H1 (cell line): ENCODE results near the gene PTCHD4. TPM values are rescaled to one million over a fixed set of nuclear protein-coding genes. Genes with fewer than 3 reads are reported as not detected.

Source experiments
- CTCF ChIA-PET: fragments of 300-600 bp; sonication (Branson Sonifier 250); formaldehyde crosslinking; loops from one replicate; lab custom pipeline; 2021; ENCODE audit not compliant: partially characterized antibody; lab: Charles Lee
- POLR2A ChIA-PET: fragments of 300-600 bp; sonication (Branson Sonifier 250); formaldehyde crosslinking; loops from one replicate; lab custom pipeline; 2021; ENCODE audit warnings: inconsistent platforms; ENCODE audit not compliant: partially characterized antibody; lab: Charles Lee
- DNase-seq, 2 experiments: peaks; one replicate each; pipeline versions ENCODE4 v3.0.0 to v3.0.0-alpha.2; 2010 to 2022; ENCODE audit warnings: low spot score in 2 of 2, low read depth in 1 of 2, mixed read lengths in 1 of 2
- FAIRE-seq: peaks from 2 replicates; lab custom pipeline; 2011; peaks lifted over from hg19 to GRCh38; lab: Jason Lieb, UNC
- H2AFZ ChIP-seq: 2 replicates; pipeline ENCODE4 v1.8.1; 2012; ENCODE audit warnings: low read length, inconsistent platforms
- H2AK5ac ChIP-seq: 2 replicates; pipeline ENCODE4 v1.6.1; 2013; ENCODE audit warnings: low read depth, low read length
- H2BK120ac ChIP-seq: replicated peaks from 2 replicates; pipeline ENCODE3; 2013; ENCODE audit warnings: low read depth, low read length, inconsistent platforms
- H2BK12ac ChIP-seq: 2 replicates; pipeline ENCODE4 v1.6.1; 2013; ENCODE audit warnings: low read depth, low read length
- H2BK15ac ChIP-seq: 2 replicates; pipeline ENCODE4 v1.6.1; 2013; ENCODE audit warnings: low read length
- H2BK20ac ChIP-seq: 2 replicates; pipeline ENCODE4 v1.6.1; 2013; ENCODE audit warnings: low read length
- H2BK5ac ChIP-seq: 2 replicates; pipeline ENCODE4 v1.6.1; 2013; ENCODE audit warnings: low read depth, low read length
- H3K14ac ChIP-seq: 2 replicates; pipeline ENCODE4 v1.6.1; 2013; ENCODE audit warnings: inconsistent platforms; ENCODE audit not compliant: insufficient read length
- H3K18ac ChIP-seq: 2 replicates; pipeline ENCODE4 v1.6.1; 2013; ENCODE audit warnings: low read length; ENCODE audit errors: extremely low read depth
- H3K23ac ChIP-seq: 2 replicates; pipeline ENCODE4 v1.6.1; 2013; ENCODE audit warnings: inconsistent platforms; ENCODE audit not compliant: insufficient read length
- H3K23me2 ChIP-seq: 2 replicates; pipeline ENCODE4 v1.6.1; 2013; ENCODE audit warnings: low read depth, low read length
- H3K27ac ChIP-seq: 2 replicates; pipeline ENCODE4 v1.6.1; 2011; ENCODE audit warnings: low read depth, low read length, inconsistent platforms
- H3K27me3 ChIP-seq, 4 experiments: replicated peaks in 1 of 4; 1 replicate in 1 of 4; 2 replicates in 3 of 4; pipeline versions ENCODE4 v1.6.1 to v1.8.1; 2011 to 2013; ENCODE audit warnings: low read length in 3 of 4, mild to moderate bottlenecking in 3 of 4, inconsistent platforms in 2 of 4, mixed read lengths in 2 of 4, moderate library complexity in 1 of 4; ENCODE audit not compliant: control insufficient read depth in 3 of 4, insufficient read depth in 3 of 4; ENCODE audit errors: extremely low read depth in 1 of 4
- H3K36me3 ChIP-seq, 4 experiments: 2 replicates each; pipeline versions ENCODE4 v1.6.1 to v1.8.1; 2011 to 2013; ENCODE audit warnings: mild to moderate bottlenecking in 4 of 4, low read length in 3 of 4, moderate library complexity in 2 of 4, control low read depth in 1 of 4, inconsistent platforms in 1 of 4; ENCODE audit not compliant: insufficient read depth in 4 of 4, control insufficient read depth in 2 of 4
- H3K4ac ChIP-seq: replicated peaks from 2 replicates; pipeline ENCODE3; 2013; ENCODE audit warnings: low read length, low read depth, mixed read lengths, inconsistent platforms; ENCODE audit not compliant: insufficient read length
- H3K4me1 ChIP-seq, 4 experiments: replicated peaks in 1 of 4; 1 replicate in 1 of 4; 2 replicates in 3 of 4; pipeline versions ENCODE4 v1.6.1 to v1.8.1; 2011 to 2013; ENCODE audit warnings: low read length in 3 of 4, inconsistent platforms in 2 of 4, mixed read lengths in 1 of 4; ENCODE audit not compliant: insufficient read depth in 4 of 4, control insufficient read depth in 3 of 4
- H3K4me2 ChIP-seq, 2 experiments: 2 replicates each; pipeline versions ENCODE4 v1.6.1 to v1.8.1; 2011 to 2013; ENCODE audit warnings: low read depth in 2 of 2, low read length in 2 of 2, control low read depth in 1 of 2, inconsistent platforms in 1 of 2, mild to moderate bottlenecking in 1 of 2; ENCODE audit not compliant: insufficient read depth in 1 of 2
- H3K4me3 ChIP-seq, 4 experiments: fragments of 200-600, 300-600 bp in 1 of 4; sonication (generic), shearing (Covaris generic), sonication (Bioruptor Twin) in 1 of 4; 2 replicates each; pipeline versions ENCODE4 v1.5.1 to v1.8.1; 2011 to 2016; ENCODE audit warnings: low read length in 4 of 4, low read depth in 3 of 4, control low read depth in 2 of 4, inconsistent platforms in 2 of 4, mild to moderate bottlenecking in 2 of 4, mixed read lengths in 1 of 4, moderate library complexity in 1 of 4; ENCODE audit not compliant: insufficient read depth in 2 of 4; ENCODE audit errors: extremely low read depth in 1 of 4
- H3K56ac ChIP-seq: replicated peaks from 2 replicates; pipeline ENCODE3; 2013; ENCODE audit warnings: low read depth, mild to moderate bottlenecking, mixed read lengths, low read length, inconsistent platforms; ENCODE audit not compliant: insufficient read length
- H3K79me1 ChIP-seq: 2 replicates; pipeline ENCODE4 v1.6.1; 2013; ENCODE audit warnings: low read depth, low read length, control low read depth
- H3K79me2 ChIP-seq, 2 experiments: 2 replicates each; pipeline versions ENCODE4 v1.6.1 to v1.8.1; 2012 to 2013; ENCODE audit warnings: low read length in 2 of 2, mild to moderate bottlenecking in 2 of 2, inconsistent platforms in 1 of 2; ENCODE audit not compliant: insufficient read depth in 2 of 2, control insufficient read depth in 1 of 2
- H3K9ac ChIP-seq, 4 experiments: replicated peaks in 1 of 4; 1 replicate in 1 of 4; 2 replicates in 3 of 4; pipeline versions ENCODE4 v1.6.1 to v1.8.1; 2011 to 2013; ENCODE audit warnings: low read depth in 3 of 4, low read length in 3 of 4, control low read depth in 2 of 4, mild to moderate bottlenecking in 2 of 4, moderate library complexity in 2 of 4, inconsistent platforms in 1 of 4; ENCODE audit errors: extremely low read depth in 1 of 4
- H3K9me3 ChIP-seq, 2 experiments: 2 replicates each; pipeline versions ENCODE4 v1.6.1 to v1.8.1; 2012 to 2013; ENCODE audit warnings: mild to moderate bottlenecking in 2 of 2, moderate library complexity in 2 of 2, control low read depth in 1 of 2, inconsistent platforms in 1 of 2, low read depth in 1 of 2, low read length in 1 of 2, mixed read lengths in 1 of 2; ENCODE audit not compliant: insufficient read depth in 2 of 2
- H4K20me1 ChIP-seq, 2 experiments: replicated peaks in 1 of 2; 2 replicates each; pipeline versions ENCODE3 to v1.8.1; 2011 to 2013; ENCODE audit warnings: inconsistent platforms in 2 of 2, low read length in 2 of 2, mild to moderate bottlenecking in 1 of 2; ENCODE audit not compliant: insufficient read depth in 2 of 2, control insufficient read depth in 1 of 2
- H4K5ac ChIP-seq: 2 replicates; pipeline ENCODE4 v1.6.1; 2013; ENCODE audit warnings: low read length, low read depth, mixed read lengths, inconsistent platforms; ENCODE audit not compliant: insufficient read length
- H4K8ac ChIP-seq: 2 replicates; pipeline ENCODE4 v1.8.0; 2013; ENCODE audit warnings: mild to moderate bottlenecking, moderate library complexity, low read length, inconsistent platforms; ENCODE audit not compliant: insufficient read depth; ENCODE audit errors: extremely low read depth
- H4K91ac ChIP-seq: replicated peaks from 2 replicates; pipeline ENCODE3; 2013; ENCODE audit warnings: low read length, mixed read lengths, inconsistent platforms; ENCODE audit not compliant: insufficient read length
- BRCA1 ChIP-seq: IDR thresholded peaks from 2 replicates; pipeline ENCODE4 v1.6.1; 2012; ENCODE audit warnings: low read depth, low read length, improper control_type of control experiment
- CHD2 ChIP-seq: IDR thresholded peaks from 2 replicates; pipeline ENCODE4 v1.6.1; 2012; ENCODE audit warnings: low read length, improper control_type of control experiment
- CTBP2 ChIP-seq: IDR thresholded peaks from 2 replicates; pipeline ENCODE4 v1.7.0; 2011; ENCODE audit warnings: borderline replicate concordance, mild to moderate bottlenecking, moderate library complexity, mixed read lengths, low read length; ENCODE audit not compliant: insufficient read depth, insufficient read length
- EGR1 ChIP-seq: IDR thresholded peaks from 2 replicates; pipeline ENCODE4 v1.6.1; 2011; ENCODE audit warnings: low read depth, low read length, borderline replicate concordance
- JUND ChIP-seq: IDR thresholded peaks from 2 replicates; pipeline ENCODE4 v1.6.1; 2011; ENCODE audit warnings: mild to moderate bottlenecking, improper control_type of control experiment, low read length
- POU5F1 ChIP-seq: IDR thresholded peaks from 2 replicates; pipeline ENCODE4 v1.6.1; 2011; ENCODE audit warnings: low read depth, mild to moderate bottlenecking, low read length, moderate library complexity
- TAF1 ChIP-seq: IDR thresholded peaks from 2 replicates; pipeline ENCODE4 v1.6.1; 2011; ENCODE audit warnings: mild to moderate bottlenecking, low read depth, low read length
- TBP ChIP-seq: IDR thresholded peaks from 2 replicates; pipeline ENCODE4 v1.6.1; 2011; ENCODE audit warnings: low read depth, low read length, improper control_type of control experiment
- USF2 ChIP-seq: IDR thresholded peaks from 2 replicates; pipeline ENCODE4 v1.6.1; 2011; ENCODE audit warnings: low read length, improper control_type of control experiment
- YY1 ChIP-seq: IDR thresholded peaks from 2 replicates; pipeline ENCODE4 v1.6.1; 2011; ENCODE audit warnings: low read depth, mild to moderate bottlenecking, low read length
- ZNF274 ChIP-seq: IDR thresholded peaks from 2 replicates; pipeline ENCODE4 v1.7.0; 2012; ENCODE audit warnings: low read length, borderline replicate concordance; ENCODE audit errors: extremely low read depth
- WGBS, 2 experiments: shearing (Covaris generic) in 1 of 2; methylation state at CpG; one replicate each; pipeline versions ENCODE4 v1.1.6 to v1.1.7; 2013 to 2015; ENCODE audit warnings: low lambda C conversion rate in 2 of 2, mixed read lengths in 2 of 2, inconsistent platforms in 1 of 2, low coverage in 1 of 2, missing lambda C conversion rate in 1 of 2; ENCODE audit not compliant: insufficient replicate concordance in 2 of 2, insufficient coverage in 1 of 2, insufficient read length in 1 of 2; ENCODE audit errors: extremely low coverage in 1 of 2, missing lambda C conversion rate in 1 of 2; 5-methylcytosine and 5-hydroxymethylcytosine counted together
- polyA plus RNA-seq, 7 experiments: library from polyadenylated mRNA; depleted of rRNA in 3 of 7; stranded (reverse) in 5 of 7; unstranded in 2 of 7; fragments of >200 nt in 5 of 7; fragments of 200-250 nt in 2 of 7; gene quantifications; 1 replicate in 5 of 7; 2 replicates in 1 of 7; 4 replicates in 1 of 7; pipeline versions ENCODE4 v1.2.1 to v1.2.3, GENCODE V29; 2011 to 2013; ENCODE audit warnings: missing spikeins in 2 of 7, mixed read lengths in 2 of 7
- total RNA-seq: library from RNA; stranded (reverse); fragmentation: NEBNext Ultra II Directional; extraction: Animal tissue kit (Norgen Biotek cat#: 25700); gene quantifications from 2 replicates; pipeline ENCODE4 v1.2.1, GENCODE V29; 2021
- TF ChIP-seq, protein P1 (sequence below), 3 experiments: IDR thresholded peaks; 1 replicate in 2 of 3; 2 replicates in 1 of 3; pipeline versions ENCODE4 v1.5.1 to v1.6.1; 2011; ENCODE audit warnings: low read length in 3 of 3, mild to moderate bottlenecking in 3 of 3, inconsistent platforms in 2 of 3, low read depth in 1 of 3, moderate library complexity in 1 of 3; ENCODE audit not compliant: insufficient read depth in 1 of 3; ENCODE audit errors: control extremely low read depth in 1 of 3

PTCHD4 gene
- total and polyA plus RNA-seq, 2 of the 8 experiments (the other 6 are each of a cell fraction or from before 2014, with no cell fraction given) = 0.17 to 0.37 TPM

- Histone ChIP-seq H3K4me2 (no peak overlapping the region), H3K4ac (no peak overlapping the region), H2AFZ (no peak overlapping the region), H2AK5ac (no peak overlapping the region), H3K23me2 (no peaks in the 10 kb centered on the region; the same call in 1 of the 2 replicates), H3K9me3 (peaks cover 2 to 9% of the 10 kb centered on the region in 2 experiments; a peak in 1 of 4 replicates), H3K79me2 (no peaks in the 10 kb centered on the region), H3K23ac (no peak overlapping the region), H4K5ac (no peak overlapping the region), H2BK12ac (no peak overlapping the region), H3K14ac (no peak overlapping the region), H2BK120ac (no peak overlapping the region), H4K20me1 (no peaks in the 10 kb centered on the region), H2BK20ac (no peak overlapping the region), H3K4me1 (no peaks in the 10 kb centered on the region), H4K91ac (no peak overlapping the region), H3K79me1 (no peaks in the 10 kb centered on the region), H2BK15ac (no peak overlapping the region), H3K56ac (no peak overlapping the region), H4K8ac (no peak overlapping the region), H3K9ac (no peak overlapping the region), H3K27ac (no peak overlapping the region), H3K4me3 (no peak overlapping the region), H2BK5ac (no peak overlapping the region), H3K36me3 (no peaks in the 10 kb centered on the region), H3K27me3 (no peaks in the 10 kb centered on the region), H3K18ac (no peak overlapping the region)
- DNase-seq (no peak), FAIRE-seq (no peak)
- 97% methylated on average over 2 of the region's 2 CpGs; no CpG with 5 or more reads in 1 of the 2 experiments for WGBS, 2 experiments
- ChIA-PET CTCF (no interaction called here), POLR2A (no interaction called here)
- TF ChIP-seq USF2 (no peak), BRCA1 (no peak), TBP (no peak), EGR1 (no peak), CHD2 (no peak), ZNF274 (no peak), CTBP2 (no peak), POU5F1 (no peak), TAF1 (no peak), YY1 (no peak), JUND (no peak)
- TF ChIP-seq, protein P1, sequence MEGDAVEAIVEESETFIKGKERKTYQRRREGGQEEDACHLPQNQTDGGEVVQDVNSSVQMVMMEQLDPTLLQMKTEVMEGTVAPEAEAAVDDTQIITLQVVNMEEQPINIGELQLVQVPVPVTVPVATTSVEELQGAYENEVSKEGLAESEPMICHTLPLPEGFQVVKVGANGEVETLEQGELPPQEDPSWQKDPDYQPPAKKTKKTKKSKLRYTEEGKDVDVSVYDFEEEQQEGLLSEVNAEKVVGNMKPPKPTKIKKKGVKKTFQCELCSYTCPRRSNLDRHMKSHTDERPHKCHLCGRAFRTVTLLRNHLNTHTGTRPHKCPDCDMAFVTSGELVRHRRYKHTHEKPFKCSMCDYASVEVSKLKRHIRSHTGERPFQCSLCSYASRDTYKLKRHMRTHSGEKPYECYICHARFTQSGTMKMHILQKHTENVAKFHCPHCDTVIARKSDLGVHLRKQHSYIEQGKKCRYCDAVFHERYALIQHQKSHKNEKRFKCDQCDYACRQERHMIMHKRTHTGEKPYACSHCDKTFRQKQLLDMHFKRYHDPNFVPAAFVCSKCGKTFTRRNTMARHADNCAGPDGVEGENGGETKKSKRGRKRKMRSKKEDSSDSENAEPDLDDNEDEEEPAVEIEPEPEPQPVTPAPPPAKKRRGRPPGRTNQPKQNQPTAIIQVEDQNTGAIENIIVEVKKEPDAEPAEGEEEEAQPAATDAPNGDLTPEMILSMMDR (IDR thresholded peaks at IDR 0.05; ENCODE audit: control extremely low read depth in 1 of 3, insufficient read depth in 1 of 3, low read depth in 1 of 3, low read length in 3 of 3) = no peak
Measured at GRCh38 chr6:48151142-48151541, 40.1 kb upstream of the PTCHD4 start.
